Stimulated activated CD8-positive, alpha-beta memory T cell treated with anti-CD3 and anti-CD28 coated beads, Interleukin-7, amount 100 ng/mL, for 48 hours (primary cell): Measurements from ENCODE around the gene MYL6.
A peak's percentile ranks its signal among the peaks of the same experiment; 100 is the strongest.
"Not testable (repeated sequence)": the region's sequence is repeated elsewhere in the genome, so short reads cannot be mapped to it uniquely, and the experiment has no call there.

Experiments
- DNase-seq, 2 donors: peaks; one replicate each; pipeline ENCODE4 v3.0.0-alpha.2; 2020; ENCODE audit warnings: low read depth in 1 of 2; ENCODE audit errors: extremely low read depth in 1 of 2

MYL6 gene

DNA sequence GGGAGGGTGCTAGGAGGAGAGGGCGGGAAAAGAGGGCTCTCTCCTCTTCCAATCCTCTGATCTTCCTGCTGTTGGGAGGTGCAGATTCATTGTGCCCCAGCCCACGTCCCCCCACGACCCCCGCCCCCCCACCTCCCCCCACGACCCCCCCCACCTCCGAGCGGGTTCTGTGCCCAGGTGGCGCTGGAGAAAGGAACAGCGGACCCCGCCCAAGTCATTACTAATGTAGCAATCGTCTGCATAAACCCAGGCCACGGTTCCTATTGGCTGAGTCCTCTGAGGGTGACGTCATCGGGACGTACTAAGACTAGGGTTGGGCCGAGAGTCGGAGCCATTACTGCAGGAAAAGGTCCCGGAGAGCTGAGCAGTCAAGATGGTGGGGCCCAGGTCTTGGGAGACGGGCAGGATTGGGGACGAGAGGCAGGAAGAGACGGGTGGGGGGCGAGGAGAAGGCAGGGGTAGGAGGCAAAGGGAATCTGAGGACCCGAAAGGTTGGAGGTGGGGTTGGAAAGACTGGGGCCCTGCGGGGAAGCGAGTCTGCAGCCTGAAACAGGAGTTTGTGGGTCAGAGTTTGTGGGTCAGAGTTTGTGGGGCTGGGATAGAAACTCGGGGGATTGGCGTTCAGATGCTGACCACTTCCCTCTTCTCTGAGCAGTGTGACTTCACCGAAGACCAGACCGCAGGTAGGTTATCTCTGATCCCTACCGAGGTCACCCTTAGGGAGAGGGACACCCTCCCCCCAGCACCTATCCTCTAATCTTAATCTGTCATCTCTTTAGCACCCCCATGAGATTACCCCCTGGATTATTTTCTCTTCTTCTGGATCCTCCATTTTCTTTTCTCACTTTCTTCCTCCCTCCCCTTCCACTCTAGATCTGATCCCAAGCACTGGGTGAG is at the start of gene MYL6:
TSS of gene MYL6 (plus strand) at position 331 of the 897 bp plus-strand sequence. CDS start at position 374, 43 bp downstream.
- peak; percentile 76 to 93 for DNase-seq

DNA sequence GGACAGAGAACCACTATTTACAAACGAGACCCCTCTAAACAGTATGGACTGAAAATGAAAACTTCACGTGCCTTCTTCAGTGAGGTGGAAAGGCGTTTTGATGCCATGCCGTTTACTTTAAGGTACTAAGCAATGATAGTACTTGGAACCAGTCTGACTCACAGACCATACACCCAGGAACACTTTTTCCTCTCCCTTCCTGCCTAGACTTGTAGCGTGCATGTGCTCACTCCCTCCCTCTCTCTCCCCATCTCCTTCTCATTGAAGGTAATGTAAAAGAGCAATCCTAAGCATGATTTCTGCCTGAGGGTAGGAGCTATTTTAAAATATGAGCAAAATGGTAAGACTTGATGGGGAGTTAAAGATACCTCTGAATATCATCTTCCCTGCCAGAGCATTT is 47.6 kb upstream of the MYL6 start:
- no peak for DNase-seq

DNA sequence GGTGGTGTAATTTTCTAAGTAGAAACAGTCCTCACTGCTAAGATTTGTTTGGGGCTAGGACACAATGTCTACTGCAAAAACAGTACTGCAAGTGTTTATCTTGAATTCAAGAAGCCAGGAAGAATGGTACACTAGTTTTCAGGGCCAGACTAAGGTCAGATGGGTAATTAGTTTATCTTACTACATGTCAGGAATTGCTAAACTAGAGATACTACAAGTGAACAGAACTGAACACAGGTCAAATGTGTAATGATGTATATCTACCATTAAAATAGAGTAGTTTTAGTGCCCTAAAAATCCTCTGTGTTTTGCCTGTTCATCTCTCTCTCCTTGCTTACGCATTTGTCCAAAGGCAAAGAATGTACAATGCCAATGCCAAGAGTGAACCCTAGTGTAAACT is 44.1 kb upstream of the MYL6 start:
- no peak for DNase-seq

DNA sequence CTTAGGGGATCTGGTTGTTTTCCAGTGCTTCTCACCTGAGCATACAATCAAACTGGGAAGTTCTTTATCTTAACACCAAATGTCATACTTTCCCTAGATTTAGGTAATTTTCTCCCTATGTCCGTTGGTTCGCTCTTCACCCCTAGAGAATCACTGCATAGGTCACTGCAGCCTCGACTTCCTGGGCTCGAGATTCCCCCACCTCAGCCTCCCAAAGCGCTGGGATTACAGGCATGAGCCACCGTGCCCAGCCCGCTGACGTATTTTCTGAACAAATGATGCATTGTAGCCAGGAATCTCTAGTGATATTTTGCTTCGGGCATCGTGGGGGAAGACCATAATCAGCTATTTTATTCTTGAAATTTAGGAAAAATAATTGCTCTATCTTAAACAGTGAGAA is 42.8 kb upstream of the MYL6 start:
- no peak for DNase-seq

DNA sequence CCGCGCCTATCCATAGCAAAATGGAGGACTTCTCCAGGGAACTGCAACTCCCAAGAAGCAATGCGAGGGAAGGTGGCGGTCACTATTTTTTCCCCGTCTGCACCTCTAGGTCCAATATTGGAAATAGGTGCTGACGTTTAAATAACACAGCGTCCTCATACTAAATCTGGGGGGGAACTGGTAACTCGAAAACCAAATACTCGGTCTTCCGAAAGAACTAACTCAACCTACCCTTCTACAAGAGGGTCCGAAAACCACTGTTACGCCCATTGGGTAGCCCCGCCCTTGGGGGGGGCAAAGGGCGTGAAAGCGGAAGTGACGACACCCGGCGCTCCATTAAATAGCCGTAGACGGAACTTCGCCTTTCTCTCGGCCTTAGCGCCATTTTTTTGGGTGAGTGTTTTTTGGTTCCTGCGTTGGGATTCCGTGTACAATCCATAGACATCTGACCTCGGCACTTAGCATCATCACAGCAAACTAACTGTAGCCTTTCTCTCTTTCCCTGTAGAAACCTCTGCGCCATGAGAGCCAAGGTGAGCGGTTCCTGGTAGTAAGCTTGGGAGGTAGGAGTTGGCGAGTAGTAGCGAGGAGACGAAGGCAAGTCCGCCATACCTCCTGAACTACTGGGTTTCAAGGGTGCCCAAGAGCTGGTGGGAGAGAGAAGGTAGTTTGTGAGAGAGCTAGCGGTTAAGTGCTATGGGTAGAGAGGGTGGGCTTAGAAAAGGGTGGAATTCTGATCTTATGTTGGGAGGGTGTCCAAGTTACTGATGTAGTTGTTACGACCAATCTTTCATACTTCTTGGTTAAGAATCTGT is 41.7 kb upstream of the MYL6 start, which contains the start of gene RPL41:
TSS of gene RPL41 (plus strand) at position 367 of the 815 bp plus-strand sequence.
- peak; percentile 81 to 82 for DNase-seq

DNA sequence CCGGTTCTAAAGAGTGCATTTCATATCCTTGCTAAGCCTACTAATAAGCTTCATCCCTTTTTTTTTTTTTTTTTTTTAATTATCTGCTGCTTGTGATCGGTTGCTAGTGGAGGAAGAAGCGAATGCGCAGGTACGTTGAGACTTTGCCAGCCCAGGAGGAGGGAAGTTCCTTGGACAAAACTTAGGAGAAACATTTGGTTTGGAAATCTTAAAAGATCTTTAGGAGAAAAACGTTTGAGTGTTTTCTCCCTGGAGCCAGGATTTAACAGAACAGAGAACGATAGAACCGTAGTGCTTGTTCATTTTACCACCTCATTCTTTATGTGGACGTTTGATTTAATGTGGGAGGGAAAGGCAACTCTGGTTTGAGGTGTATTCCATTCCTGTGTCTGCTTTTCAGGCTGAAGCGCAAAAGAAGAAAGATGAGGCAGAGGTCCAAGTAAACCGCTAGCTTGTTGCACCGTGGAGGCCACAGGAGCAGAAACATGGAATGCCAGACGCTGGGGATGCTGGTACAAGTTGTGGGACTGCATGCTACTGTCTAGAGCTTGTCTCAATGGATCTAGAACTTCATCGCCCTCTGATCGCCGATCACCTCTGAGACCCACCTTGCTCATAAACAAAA is 41.0 kb upstream of the MYL6 start:
- DNase-seq = not testable (repeated sequence)

DNA sequence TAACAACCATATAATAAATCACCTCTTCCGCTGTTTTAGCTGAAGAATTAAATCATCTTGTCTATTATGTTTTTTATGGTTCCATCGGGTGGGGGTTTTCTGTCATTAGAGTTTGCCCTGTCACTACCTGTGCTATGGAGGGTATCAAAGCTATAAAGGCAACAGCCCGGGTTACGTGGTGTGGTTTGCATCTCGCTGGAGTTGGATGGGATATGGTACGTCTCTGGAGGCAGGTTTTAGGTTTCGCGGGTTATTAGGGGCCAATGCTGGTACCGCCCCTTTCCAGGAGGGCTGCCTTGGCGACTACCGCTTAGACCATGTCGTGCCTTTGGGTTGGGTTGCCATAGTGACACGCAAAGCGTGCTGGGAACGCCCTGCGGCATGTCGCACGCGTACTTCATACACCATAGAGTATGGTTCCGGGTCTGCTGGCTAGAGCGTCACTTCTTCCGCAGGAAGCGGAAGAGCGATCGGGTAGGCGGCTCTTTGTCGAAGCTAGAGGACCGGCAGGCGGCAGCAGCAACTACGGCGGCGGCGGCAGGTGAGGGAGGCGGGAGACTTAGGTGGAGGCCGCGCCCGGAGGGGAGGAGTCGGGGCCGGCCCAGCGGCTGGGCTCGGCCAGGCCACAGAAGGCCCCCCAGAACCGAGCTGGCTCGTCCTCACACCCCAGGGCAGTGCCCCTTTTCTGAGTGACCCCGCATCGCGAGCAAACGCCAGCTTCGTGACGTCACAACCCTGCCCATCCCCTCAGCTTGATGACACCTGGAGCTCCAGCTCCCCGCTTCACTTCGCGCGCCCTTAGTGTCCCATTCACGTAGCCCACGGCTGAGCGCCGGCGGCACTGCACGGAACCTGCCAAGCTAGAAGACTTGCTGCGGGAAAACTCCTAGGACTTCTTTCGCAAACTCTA is 40.1 kb upstream of the MYL6 start, which contains the start of gene ZC3H10:
TSS of gene ZC3H10 (plus strand) at position 489 of the 910 bp plus-strand sequence. CDS start 2,297 bp downstream, outside the sequence.
- peak; percentile 95 to 99 for DNase-seq

DNA sequence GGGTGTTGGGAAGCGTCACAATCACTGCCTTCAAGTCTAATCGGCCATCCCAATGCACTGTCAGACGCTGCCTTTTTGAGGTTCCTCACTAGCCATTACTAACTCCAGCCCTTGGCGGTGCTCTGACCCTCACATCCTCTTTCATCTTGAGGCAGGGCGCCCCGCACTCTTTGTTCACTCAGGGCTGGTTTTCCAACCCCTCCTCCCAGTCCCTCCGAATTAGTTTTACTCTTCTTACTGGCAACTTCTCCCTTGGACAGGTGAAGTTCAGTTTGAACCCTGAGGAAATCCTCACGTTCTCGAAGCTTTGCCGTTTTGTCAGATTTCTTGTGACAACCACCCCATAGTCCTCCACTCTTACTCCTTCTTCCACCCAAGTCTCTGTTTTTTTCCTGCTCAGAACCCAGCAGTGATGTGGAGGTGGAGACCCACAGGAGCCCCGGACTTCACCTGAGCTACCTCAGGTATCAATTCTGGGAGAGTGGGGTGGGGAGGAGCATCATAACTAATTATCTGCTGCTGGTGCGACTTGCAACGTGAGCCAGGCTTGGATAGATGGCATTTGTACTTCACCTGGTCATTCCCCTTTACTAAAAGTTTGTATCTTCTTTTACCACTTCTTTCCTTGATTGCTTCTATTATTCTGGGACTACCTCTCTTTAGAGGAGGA is 39.3 kb upstream of the MYL6 start:
- no peak for DNase-seq

DNA sequence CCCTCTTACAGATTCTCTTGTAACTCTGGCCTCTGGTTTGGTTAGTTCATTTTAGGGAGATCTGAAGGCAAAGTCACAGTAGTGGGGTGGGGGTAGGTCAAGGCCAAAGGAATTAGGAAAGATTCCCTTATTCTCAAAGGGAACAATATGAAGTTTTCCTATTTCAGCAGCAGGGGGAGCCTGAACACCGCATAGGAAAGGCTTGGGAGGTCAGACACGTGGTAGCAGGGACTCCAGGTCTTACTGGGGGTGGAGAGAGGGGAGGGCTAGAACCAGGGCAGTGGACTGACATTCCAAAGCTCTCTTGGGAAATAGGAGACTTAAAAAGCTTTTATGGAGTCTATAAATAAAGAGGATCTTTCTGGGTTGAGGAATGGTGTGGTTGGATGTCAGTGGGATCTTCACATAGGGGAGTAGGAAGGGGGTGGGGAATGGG is 38.8 kb upstream of the MYL6 start:
- no peak for DNase-seq

DNA sequence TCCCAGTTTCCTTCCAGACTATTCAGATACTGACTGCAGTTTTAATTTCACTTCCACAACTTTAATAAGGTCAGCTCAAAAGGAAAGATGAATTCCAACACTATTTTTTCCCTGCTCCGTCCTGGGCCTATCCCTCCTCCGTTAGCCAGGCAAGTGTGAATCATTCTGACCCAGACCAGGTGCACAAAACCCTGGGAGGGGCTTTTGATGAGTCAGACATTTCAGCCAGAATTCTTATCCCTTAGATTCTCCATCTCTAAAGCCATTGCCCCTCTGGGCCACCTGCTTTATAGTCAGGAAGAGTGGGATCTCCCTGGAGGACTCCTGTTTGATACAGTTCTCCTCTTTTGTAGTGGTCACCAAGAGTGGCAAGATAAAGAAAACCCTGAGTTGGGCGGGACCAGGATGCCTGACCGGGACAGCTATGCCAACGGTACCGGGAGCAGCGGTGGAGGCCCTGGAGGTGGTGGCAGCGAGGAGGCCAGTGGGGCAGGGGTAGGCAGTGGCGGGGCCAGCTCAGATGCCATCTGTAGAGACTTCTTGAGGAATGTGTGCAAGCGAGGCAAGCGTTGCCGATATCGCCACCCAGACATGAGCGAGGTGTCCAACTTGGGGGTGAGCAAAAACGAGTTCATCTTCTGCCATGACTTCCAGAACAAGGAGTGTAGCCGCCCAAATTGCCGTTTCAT is 37.9 kb upstream of the MYL6 start:
- DNase-seq = no peak

DNA sequence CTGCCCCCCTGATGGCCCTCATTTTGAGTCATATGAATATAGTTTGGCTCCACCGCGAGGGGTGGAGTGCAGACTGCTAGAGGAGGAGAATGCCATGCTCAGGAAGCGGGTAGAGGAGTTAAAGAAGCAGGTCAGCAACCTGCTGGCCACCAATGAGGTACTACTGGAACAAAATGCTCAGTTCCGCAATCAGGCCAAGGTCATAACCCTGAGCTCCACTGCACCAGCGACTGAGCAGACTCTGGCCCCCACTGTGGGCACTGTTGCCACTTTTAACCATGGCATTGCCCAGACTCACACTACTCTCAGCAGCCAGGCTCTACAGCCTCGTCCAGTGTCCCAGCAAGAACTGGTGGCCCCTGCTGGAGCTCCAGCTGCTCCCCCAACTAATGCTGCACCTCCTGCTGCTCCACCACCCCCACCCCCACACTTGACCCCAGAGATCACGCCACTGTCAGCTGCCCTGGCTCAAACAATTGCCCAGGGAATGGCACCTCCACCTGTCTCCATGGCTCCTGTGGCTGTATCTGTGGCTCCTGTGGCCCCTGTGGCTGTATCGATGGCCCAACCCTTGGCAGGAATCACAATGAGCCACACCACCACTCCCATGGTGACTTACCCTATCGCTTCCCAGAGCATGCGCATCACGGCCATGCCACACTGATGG is 36.8 kb upstream of the MYL6 start:
- no peak for DNase-seq

DNA sequence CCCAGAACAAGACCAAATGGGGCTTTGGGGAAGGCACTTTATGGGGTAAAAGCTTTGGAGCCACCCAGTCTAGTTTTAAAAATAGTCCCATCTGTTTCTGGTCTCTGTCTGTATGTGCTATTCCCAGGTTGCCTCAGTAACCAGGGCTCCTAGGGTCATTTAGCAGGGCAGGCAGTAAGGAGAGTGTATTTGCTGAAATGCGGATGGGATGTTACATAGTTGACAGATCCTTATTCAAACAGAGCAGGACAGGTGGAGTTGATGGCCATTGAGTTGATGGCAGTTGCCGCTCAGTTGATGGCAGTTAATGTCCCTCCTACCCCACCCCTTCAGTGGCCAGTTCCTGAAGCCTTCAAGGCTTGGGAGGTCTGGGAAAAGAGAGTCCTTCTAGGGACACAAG is 35.5 kb upstream of the MYL6 start:
- no peak for DNase-seq

DNA sequence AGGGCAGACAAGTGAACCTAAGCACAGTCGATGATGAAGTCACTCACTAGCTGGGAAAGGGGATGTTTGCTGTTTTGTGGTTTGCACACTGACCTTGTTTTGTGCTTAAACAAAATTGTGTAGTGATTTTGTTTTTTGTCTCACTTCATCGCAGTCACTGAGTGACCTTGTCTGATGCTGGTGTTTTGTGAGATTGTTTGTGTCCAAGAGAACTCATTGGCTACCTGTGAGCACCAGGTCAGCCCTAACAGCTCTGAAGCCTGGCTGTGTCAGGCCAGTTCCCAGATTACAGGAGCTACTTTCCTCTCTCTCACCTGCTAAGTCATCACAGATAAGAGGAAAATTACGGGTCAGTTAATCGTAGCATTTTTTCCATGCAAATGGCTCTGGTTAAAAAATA is 34.0 kb upstream of the MYL6 start:
- DNase-seq = no peak

DNA sequence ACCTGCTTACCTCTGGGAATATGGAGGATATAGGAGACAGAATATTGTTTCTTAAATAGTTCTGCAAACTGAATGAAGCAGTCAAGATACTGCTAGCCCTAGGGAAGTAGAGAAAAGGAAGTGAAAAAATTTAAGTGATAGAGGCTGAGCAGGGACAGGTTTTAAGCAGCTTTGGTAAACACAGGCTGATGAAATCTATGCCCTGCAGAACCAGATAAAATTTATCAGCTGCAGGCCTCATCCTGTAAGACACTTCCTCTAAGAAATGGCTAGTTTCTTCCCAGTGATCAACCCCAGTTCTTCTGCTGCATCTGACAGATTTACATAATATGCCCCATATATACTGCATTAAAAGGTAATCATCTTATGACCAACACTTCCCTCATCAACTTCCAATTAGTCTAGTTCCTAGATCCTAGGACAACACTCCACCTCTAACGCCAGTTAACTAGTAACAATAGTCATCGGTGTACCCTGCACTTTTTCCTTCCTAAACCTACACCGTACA is 31.4 kb upstream of the MYL6 start:
- DNase-seq = no peak

DNA sequence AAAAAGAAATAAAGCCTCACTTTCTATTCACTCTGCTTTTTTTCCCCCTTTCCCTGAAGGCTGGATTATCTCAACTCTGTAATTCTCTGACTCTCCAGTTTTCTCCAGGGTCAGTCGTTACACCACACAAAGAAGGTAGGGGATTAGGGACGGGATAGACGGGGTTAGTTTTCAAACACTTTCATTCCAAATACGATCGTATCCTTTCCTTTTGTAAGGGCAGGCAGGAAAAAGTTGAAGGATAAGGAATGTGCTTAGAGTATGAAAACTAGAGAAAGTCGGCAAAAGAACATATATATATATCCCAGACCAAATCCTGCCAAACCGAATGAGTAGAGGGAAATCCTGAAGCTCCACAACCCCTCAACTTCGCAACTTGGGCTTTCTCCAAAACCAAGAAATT is 30.7 kb upstream of the MYL6 start:
- DNase-seq = no peak

DNA sequence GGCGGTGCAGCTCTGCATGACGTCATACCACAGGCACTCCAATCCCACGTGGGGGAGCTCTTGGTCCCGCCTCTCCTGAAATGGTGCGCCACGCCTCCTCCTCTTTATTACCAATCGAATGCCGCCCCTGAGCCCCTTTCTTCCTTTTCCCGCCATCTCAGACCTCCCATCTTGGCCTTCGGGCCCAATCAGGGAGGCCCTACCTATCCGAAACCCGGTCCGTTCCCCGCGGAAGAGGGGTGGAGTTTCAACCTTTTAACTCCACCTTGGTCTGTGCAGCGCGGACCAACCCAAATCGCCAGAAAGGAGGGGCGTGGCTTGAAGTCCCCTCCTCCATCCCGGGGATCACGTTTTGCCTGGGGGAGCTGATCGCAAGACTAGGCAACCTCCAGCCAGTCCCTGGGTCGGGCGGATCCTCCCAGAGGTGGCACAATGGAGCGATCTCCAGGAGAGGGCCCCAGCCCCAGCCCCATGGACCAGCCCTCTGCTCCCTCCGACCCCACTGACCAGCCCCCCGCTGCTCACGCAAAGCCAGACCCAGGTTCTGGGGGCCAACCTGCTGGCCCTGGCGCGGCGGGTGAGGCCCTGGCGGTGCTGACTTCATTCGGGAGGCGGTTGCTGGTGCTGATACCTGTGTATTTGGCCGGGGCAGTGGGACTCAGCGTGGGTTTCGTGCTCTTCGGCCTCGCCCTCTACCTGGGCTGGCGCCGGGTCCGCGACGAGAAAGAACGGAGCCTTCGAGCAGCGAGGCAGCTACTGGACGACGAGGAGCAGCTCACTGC is 30.1 kb upstream of the MYL6 start, which contains the start of gene ESYT1:
TSS of gene ESYT1 (plus strand) at position 380 of the 782 bp plus-strand sequence. CDS start at position 433, 53 bp downstream.
- DNase-seq = peak; percentile 92 to 98

DNA sequence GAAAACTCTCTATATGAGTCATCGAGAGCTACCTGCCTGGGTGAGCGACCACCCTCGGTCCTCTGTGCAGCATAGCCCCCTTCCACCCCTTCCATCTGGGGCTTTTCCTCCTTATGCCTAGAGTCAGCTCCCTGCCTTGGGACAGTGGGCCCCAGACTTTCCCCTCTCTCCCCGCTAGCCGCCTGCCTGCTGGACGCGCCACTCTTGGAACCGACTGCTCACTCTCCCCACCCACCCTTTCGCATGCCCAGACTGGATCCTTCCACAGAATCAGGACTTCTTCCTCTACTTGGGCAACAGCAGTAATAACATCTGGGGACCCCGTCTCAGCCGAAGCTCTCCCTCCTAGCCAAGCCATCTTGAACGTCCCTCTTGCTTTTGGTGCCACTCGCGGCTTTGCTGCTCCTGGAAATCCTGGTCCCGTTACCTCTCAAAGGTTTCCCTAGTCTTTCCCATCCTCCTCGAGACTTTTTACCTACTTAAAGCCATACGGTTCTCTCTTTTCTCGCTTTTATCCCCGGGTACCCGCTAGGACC is 29.4 kb upstream of the MYL6 start:
- no peak for DNase-seq
